Skeletal muscle tissue (tissue), 4 donors: ENCODE measurements around the gene CD99L2. TPM values are rescaled to one million over a fixed set of nuclear protein-coding genes. Genes with fewer than 3 reads are reported as not detected.
A peak's percentile ranks its signal among the peaks of the same experiment; 100 is the strongest.

ENCODE experiments used
- H3K27ac ChIP-seq: one replicate; pipeline ENCODE4 v1.7.0; 2013; ENCODE audit warnings: mild to moderate bottlenecking, low read depth, low read length, inconsistent platforms
- H3K27me3 ChIP-seq, 3 donors: one replicate each; pipeline ENCODE4 v1.7.0; 2013; ENCODE audit warnings: low read length in 3 of 3; ENCODE audit not compliant: control insufficient read depth in 3 of 3, insufficient read depth in 3 of 3
- H3K36me3 ChIP-seq, 3 donors: one replicate each; pipeline ENCODE4 v1.7.0; 2013; ENCODE audit warnings: low read length in 3 of 3; ENCODE audit not compliant: control insufficient read depth in 3 of 3, insufficient read depth in 3 of 3
- H3K4me1 ChIP-seq, 3 donors: one replicate each; pipeline ENCODE4 v1.7.0; 2013; ENCODE audit warnings: low read length in 3 of 3, mild to moderate bottlenecking in 3 of 3; ENCODE audit not compliant: control insufficient read depth in 3 of 3, insufficient read depth in 3 of 3
- H3K4me3 ChIP-seq, 3 donors: one replicate each; pipeline ENCODE4 v1.7.0; 2013; ENCODE audit warnings: low read length in 3 of 3
- H3K9ac ChIP-seq, 3 donors: one replicate each; pipeline ENCODE4 v1.7.0; 2013; ENCODE audit warnings: low read length in 3 of 3, mild to moderate bottlenecking in 3 of 3, moderate library complexity in 2 of 3, low read depth in 1 of 3
- H3K9me3 ChIP-seq, 3 donors: one replicate each; pipeline ENCODE4 v1.7.0; 2013; ENCODE audit warnings: low read length in 3 of 3; ENCODE audit not compliant: control insufficient read depth in 3 of 3
- total RNA-seq: library from RNA; depleted of rRNA; stranded (reverse); fragments of >200 nt; gene quantifications from one replicate; pipeline ENCODE4 v1.2.3, GENCODE V29; 2014
- donor health status: Osteomylitis.

Gene CD99L2, protein sequence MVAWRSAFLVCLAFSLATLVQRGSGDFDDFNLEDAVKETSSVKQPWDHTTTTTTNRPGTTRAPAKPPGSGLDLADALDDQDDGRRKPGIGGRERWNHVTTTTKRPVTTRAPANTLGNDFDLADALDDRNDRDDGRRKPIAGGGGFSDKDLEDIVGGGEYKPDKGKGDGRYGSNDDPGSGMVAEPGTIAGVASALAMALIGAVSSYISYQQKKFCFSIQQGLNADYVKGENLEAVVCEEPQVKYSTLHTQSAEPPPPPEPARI
- 25.1 TPM for total RNA-seq

DNA sequence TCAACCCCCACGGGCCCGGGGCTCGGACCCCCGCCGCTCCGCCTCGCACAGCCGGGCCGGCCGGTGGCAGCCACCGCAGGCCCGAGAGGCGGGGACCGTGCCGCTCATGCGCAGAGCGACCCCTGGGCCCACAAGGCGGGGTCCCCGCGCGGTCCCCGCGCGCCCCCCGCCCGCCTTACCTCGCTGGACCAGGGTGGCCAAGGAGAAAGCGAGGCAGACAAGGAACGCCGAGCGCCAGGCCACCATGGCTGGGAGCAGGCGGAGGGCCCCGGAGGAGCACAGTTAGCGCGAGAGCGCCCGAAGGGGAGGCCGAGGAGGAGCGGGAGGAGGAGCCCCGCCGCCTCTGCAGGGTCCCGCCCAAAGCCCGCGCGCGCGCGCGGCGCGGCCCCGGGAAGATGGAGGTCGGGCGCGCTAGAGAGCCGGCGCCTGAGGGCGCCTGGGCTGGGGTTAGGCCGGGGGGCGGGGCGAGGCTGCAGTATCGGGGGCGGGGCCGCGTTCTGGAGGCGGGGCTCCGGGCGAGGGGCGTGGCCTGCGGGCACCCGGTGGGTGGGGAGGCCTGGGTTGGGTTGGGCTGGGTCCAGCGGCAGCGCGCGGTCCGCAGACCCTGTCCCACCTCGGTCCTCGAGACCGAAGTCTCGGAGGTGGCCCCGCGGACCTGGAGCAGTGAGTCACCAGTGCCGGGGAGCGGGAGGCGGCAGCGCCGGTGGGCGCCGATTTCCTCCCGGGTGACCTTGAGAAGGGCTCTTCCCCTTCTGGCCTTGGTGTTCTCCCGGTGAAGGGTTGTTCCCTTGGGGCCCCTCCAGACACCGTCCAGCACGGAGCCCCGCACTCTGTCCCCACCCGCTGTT, at the start of gene CD99L2:
Gene CD99L2, minus strand, starts transcription at position 326 of the 848 bp plus-strand sequence. Its CDS starts 80 bp downstream, at position 246.
- Histone ChIP-seq H3K9me3 (no peaks in the 10 kb centered on the region), H3K27ac (peak within 1 kb of the TSS; percentile 77), H3K9ac (peak within 1 kb of the TSS; percentile 74 to 84 (median 80)), H3K36me3 (no peaks in the 10 kb centered on the region), H3K4me1 (peaks cover 6 to 10% (median 8%) of the 10 kb centered on the region in 3 donors), H3K27me3 (no peaks in the 10 kb centered on the region), H3K4me3 (peak within 1 kb of the TSS; percentile 73 to 82 (median 74))

DNA sequence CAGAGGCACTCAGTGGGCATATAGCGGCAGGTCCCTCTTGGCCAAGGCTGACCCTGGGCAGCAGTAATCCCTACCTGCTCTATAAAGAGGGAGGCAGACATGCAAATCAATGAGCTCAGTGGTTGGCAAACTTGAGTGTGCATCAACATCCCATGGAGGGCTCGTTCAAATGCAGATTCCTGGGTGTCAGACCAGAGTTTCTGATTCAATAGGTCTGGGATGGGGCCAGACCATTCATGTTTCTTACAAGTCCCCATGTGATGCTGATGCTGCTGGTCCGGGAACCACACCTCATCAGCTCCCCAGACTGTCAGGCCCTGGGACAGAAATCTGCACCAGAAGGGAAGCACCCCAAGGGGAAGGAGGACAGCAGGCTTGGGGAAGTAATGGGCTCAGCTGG, 45.8 kb upstream of the CD99L2 start:
- Histone ChIP-seq H3K9me3 (no peaks in the 10 kb centered on the region), H3K27ac (no peak overlapping the region), H3K4me1 (no peaks in the 10 kb centered on the region), H3K9ac (no peak overlapping the region), H3K4me3 (no peak overlapping the region), H3K27me3 (no peaks in the 10 kb centered on the region), H3K36me3 (no peaks in the 10 kb centered on the region)

DNA sequence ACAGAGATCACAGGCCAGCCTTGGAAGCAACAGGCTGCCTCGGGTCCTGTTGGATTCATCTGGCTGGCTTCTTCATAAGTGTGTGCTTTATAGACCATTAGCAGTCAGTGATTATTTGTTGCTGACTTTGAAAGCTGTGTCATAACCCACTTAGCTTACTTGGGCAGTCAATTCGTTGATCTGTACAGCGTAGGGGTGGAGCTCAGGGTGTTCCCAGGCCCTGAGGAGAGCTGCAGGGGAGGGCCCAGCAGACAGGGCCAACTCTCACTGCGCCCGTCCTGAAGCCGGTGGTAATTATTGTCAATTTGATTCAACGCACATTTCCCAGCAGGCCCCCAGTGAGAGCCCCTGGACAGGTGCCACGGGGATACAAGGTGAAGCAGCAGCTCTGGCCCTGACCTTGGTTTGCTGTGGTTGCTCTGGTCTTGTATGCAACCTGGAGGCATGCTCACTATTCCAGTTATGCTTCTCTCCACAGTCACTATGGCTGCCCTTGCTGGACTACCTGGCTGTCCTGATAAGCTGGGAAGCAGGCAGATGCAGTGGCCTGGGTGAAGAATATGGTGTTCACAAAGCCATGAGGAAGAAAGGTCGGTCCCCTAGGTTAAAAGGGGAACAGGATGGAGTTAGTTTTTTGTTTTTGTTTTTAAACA, 44.6 kb upstream of the CD99L2 start:
- Histone ChIP-seq H3K4me3 (no peak overlapping the region), H3K9ac (no peak overlapping the region), H3K4me1 (no peaks in the 10 kb centered on the region), H3K27me3 (no peaks in the 10 kb centered on the region), H3K36me3 (no peaks in the 10 kb centered on the region), H3K9me3 (no peaks in the 10 kb centered on the region), H3K27ac (no peak overlapping the region)

DNA sequence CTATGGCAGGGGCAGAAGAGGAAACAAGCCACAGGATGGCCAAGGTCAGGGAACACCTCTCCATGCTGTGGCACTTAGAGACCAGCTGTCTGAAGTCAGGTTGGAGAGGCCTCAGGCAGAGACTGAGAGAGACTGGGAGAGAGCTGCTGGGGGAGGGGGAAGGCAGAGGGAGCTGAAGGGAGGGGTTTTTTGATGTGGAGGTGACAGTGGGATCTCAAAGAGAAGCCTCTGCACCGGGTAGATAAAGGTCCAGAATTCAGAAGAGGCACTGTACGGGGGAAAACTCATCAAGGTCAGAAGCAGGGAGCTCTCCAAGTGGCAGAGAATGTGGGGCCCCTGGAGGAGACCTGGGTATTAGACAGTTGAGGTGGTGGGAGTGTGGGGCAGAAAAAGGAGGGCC, 43.1 kb upstream of the CD99L2 start:
- H3K27me3 ChIP-seq: no peaks in the 10 kb centered on the region
- no peak overlapping the region for H3K9ac ChIP-seq
- H3K27ac ChIP-seq: no peak overlapping the region
- H3K4me1 ChIP-seq: no peaks in the 10 kb centered on the region
- H3K4me3 ChIP-seq: no peak overlapping the region
- H3K9me3 ChIP-seq: no peaks in the 10 kb centered on the region
- H3K36me3 ChIP-seq: no peaks in the 10 kb centered on the region

DNA sequence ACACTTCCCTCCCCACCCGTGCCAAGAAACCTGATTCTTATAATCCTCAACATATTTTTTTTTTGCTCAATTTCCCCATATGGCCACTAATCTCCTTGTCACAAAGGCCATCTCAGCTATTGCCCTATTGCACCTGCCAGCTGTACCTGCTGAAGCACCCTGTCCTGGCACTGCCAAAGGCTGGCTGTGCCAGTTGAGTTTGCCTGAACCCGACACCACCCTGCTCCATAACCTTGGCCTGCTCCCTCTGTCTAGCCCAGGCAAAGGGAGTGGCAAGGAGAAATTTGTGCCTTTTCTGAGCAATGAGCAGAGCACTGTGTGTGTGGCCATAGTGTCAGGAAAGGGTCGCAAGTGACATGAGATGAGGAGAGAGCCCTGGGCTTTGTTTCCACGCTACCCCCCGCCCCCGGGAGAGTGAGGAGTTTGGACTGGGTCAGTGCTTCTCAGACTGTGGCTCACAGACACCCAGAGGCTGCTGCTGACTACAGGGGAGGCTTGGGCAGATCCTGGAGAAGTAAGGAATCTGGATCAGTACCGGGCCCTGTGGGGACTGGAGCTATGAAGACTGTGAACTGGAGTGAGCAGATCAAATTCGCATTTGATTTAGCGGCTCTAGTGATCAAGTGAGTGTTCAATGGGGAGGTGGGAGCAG, 42.5 kb upstream of the CD99L2 start:
- Histone ChIP-seq H3K4me3 (no peak overlapping the region), H3K9me3 (no peaks in the 10 kb centered on the region), H3K4me1 (no peaks in the 10 kb centered on the region), H3K27ac (no peak overlapping the region), H3K9ac (no peak overlapping the region), H3K27me3 (no peaks in the 10 kb centered on the region), H3K36me3 (no peaks in the 10 kb centered on the region)

DNA sequence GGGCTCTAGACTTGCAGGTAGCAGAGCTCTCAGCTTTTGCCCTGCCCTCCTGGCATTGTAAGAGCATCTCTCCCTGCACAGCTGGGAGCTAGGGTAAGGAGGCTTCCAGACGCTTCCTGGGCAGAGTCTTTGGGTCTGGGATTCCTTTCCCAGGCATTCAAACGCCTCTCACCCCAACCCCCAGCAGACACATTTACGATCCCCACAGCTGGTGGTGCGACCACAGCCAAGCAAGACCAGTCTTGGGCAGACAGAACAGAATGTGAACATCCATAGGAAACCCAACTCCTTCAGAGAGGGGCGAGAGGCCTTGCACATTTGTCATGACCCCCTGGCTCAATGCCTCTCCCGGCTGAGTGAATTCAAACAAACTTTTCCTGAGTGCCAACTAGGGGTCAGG, 38.1 kb upstream of the CD99L2 start:
- Histone ChIP-seq H3K4me1 (peaks cover 0 to 2% (median 0%) of the 10 kb centered on the region in 3 donors), H3K4me3 (no peak overlapping the region), H3K36me3 (no peaks in the 10 kb centered on the region), H3K27ac (no peak overlapping the region), H3K9me3 (no peaks in the 10 kb centered on the region), H3K9ac (no peak overlapping the region), H3K27me3 (no peaks in the 10 kb centered on the region)

DNA sequence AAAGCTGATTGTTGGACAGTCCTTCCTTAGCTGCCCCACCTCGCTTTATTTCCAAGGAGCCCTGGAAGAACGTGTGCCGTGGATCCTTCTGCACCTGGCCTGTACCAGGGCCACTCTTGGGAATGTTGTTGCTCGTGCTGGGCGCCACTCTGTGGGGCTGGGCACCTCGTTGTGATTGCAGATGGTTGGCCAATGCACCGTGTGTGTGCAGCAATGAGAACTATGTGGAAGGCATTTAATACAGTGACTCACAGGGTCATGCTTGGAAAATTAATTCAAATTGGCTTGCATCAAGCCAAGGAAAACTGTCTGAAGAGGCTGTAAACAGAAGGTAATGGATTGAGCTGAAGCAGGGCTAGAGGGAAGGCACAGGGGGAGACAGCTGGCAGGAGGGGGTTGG, 37.0 kb upstream of the CD99L2 start:
- H3K4me1 ChIP-seq: peaks cover 0 to 2% (median 0%) of the 10 kb centered on the region in 3 donors
- no peak overlapping the region for H3K4me3 ChIP-seq

DNA sequence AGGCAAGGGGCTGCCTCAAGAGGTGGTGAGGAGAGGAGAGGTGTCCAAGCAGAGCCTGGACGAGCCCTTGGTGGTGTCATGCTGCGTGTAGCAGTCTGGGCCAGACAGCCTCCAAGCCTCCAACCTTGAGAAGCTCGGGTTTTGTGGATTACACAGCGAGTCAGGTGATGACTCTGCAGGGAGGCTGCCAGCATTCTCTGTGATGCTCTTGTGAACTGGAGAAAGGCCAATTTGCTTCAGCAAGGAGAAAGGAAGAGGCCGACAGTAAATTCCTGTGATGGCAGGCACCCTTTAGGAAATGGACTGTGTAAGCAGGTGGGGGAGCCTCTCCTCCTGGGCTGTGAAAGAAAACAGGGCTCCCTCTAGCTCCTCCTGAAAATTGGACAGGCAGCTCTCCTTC, 36.0 kb upstream of the CD99L2 start:
- no peak overlapping the region for H3K4me3 ChIP-seq
- H3K36me3 ChIP-seq: no peaks in the 10 kb centered on the region
- no peak overlapping the region for H3K27ac ChIP-seq
- no peaks in the 10 kb centered on the region for H3K9me3 ChIP-seq
- peaks cover 0 to 2% (median 0%) of the 10 kb centered on the region in 3 donors for H3K4me1 ChIP-seq
- no peak overlapping the region for H3K9ac ChIP-seq
- no peaks in the 10 kb centered on the region for H3K27me3 ChIP-seq

More for the DNA sequence above, 37.0 kb upstream of the CD99L2 start:
- no peaks in the 10 kb centered on the region for H3K9me3 ChIP-seq
- H3K27me3 ChIP-seq: no peaks in the 10 kb centered on the region
- no peaks in the 10 kb centered on the region for H3K36me3 ChIP-seq
- H3K27ac ChIP-seq: no peak overlapping the region
- no peak overlapping the region for H3K9ac ChIP-seq

DNA sequence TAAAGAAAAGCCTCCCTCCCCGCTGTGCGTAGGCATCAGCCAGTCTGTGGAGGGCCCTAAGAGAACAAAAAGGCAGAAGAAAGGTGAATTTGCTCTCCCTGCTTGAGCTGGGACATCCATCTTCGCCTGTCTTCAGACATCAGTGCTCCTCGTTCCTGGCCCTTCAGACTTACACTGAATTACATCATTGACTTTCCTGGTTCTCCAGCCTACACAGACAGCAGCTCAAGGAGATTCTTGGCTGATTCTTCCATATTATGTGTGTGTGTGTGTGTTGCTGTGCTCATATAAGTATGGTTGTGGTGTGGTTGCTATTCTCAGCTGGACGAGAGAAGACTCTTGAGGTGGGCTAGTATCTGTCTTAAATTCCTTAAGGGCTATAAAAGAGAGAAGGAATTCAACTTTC, 35.5 kb upstream of the CD99L2 start:
- Histone ChIP-seq H3K4me3 (no peak overlapping the region), H3K27ac (no peak overlapping the region), H3K4me1 (peaks cover 0 to 2% (median 0%) of the 10 kb centered on the region in 3 donors), H3K36me3 (no peaks in the 10 kb centered on the region), H3K9me3 (no peaks in the 10 kb centered on the region), H3K9ac (no peak overlapping the region), H3K27me3 (no peaks in the 10 kb centered on the region)
